GM21447 (cell line): ENCODE results near the gene SMC3.

ENCODE experiments used
- ATAC-seq: cut with Tn5 transposase; IDR thresholded peaks from one replicate; pipeline ENCODE4 v1.9.1; 2021; ENCODE audit not compliant: unreplicated experiment

The SMC3 gene

GRCh38 chr10:110544958-110545537 lies 22.4 kb upstream of the SMC3 start:
- ATAC-seq, result no peak

- ATAC-seq, result no peak
Observed at GRCh38 chr10:110546077-110546476, 21.4 kb upstream of the SMC3 start.

- no peak for ATAC-seq
Observed at GRCh38 chr10:110546499-110547110, 20.9 kb upstream of the SMC3 start.

- ATAC-seq, result no peak
Observed at GRCh38 chr10:110547139-110547761, 20.2 kb upstream of the SMC3 start.

- no peak for ATAC-seq
Observed at GRCh38 chr10:110548002-110548401, 19.5 kb upstream of the SMC3 start.

- ATAC-seq, result no peak
Observed at GRCh38 chr10:110549211-110549610, 18.3 kb upstream of the SMC3 start.

- ATAC-seq, result no peak
Observed at GRCh38 chr10:110553905-110554304, 13.6 kb upstream of the SMC3 start.

- ATAC-seq, result no peak
Observed at GRCh38 chr10:110556296-110556695, 11.2 kb upstream of the SMC3 start.

- peak; percentile 67 for ATAC-seq
Observed at GRCh38 chr10:110556969-110557601, 10.4 kb upstream of the SMC3 start.

GRCh38 chr10:110558041-110558440 lies 9.5 kb upstream of the SMC3 start:
- no peak for ATAC-seq

- no peak for ATAC-seq
Observed at GRCh38 chr10:110560012-110560411, 7.5 kb upstream of the SMC3 start.

GRCh38 chr10:110561292-110561691 lies 6.2 kb upstream of the SMC3 start:
- no peak for ATAC-seq

GRCh38 chr10:110562348-110562747 lies 5.1 kb upstream of the SMC3 start:
- ATAC-seq, result no peak

- ATAC-seq, result no peak
Observed at GRCh38 chr10:110563132-110563531, 4.4 kb upstream of the SMC3 start.

- ATAC-seq, result no peak
Observed at GRCh38 chr10:110566472-110567200, 859 bp upstream of the SMC3 start.

- peak; percentile 32 for ATAC-seq
Observed at GRCh38 chr10:110568055-110568735, 700 bp downstream of the SMC3 start.

- ATAC-seq, result no peak
Observed at GRCh38 chr10:110569122-110569521, 1.6 kb downstream of the SMC3 start.

- no peak for ATAC-seq
Observed at GRCh38 chr10:110569736-110570135, 2.2 kb downstream of the SMC3 start.

- no peak for ATAC-seq
Observed at GRCh38 chr10:110571093-110571743, 3.7 kb downstream of the SMC3 start.

- no peak for ATAC-seq
Observed at GRCh38 chr10:110572862-110573261, 5.4 kb downstream of the SMC3 start.
